SH-SY5Y (cell line): ENCODE measurements around the gene PLCXD3.

Source experiments
- GATA2 ChIP-seq: IDR thresholded peaks from 2 replicates; pipeline ENCODE4 v1.6.1; 2011; ENCODE audit warnings: mild to moderate bottlenecking, low read depth, low read length
- GATA3 ChIP-seq: IDR thresholded peaks from 2 replicates; pipeline ENCODE4 v1.6.1; 2011; ENCODE audit warnings: low read depth, mild to moderate bottlenecking, low read length, moderate library complexity

GRCh38 chr5:41408676-41409443 is 101.5 kb downstream of the PLCXD3 start:
- TF ChIP-seq GATA2 = no peak
- no peak for TF ChIP-seq GATA3
